Measurements from ENCODE around the gene AUTS2.

Gene AUTS2

DNA sequence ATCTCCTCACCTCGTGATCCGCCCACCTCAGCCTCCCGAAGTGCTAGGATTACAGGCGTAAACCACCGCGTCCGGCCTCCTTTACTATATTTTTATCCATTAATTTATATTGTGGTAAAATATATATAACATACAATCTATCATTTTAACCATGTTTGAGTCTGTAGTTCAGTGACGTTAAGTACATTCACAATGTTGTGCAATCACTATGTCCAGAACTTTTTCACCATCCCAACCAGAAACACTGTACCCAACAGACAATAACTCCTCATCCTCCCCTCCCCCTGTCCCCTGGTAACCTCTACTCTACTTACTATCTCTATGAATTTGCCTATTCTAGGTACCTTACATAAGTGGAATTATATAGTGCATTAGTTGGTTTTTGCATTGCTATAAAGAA, 1236.1 kb downstream of the AUTS2 start:
- TF ChIP-seq, protein P1, sequence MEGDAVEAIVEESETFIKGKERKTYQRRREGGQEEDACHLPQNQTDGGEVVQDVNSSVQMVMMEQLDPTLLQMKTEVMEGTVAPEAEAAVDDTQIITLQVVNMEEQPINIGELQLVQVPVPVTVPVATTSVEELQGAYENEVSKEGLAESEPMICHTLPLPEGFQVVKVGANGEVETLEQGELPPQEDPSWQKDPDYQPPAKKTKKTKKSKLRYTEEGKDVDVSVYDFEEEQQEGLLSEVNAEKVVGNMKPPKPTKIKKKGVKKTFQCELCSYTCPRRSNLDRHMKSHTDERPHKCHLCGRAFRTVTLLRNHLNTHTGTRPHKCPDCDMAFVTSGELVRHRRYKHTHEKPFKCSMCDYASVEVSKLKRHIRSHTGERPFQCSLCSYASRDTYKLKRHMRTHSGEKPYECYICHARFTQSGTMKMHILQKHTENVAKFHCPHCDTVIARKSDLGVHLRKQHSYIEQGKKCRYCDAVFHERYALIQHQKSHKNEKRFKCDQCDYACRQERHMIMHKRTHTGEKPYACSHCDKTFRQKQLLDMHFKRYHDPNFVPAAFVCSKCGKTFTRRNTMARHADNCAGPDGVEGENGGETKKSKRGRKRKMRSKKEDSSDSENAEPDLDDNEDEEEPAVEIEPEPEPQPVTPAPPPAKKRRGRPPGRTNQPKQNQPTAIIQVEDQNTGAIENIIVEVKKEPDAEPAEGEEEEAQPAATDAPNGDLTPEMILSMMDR (conservative IDR thresholded peaks at IDR 0.05; ENCODE audit: low read length), result no peak
- H3K4me3 ChIP-seq (ENCODE audit: low read length), result no peak overlapping the region
- no peak for DNase-seq (ENCODE audit: low read depth)

DNA sequence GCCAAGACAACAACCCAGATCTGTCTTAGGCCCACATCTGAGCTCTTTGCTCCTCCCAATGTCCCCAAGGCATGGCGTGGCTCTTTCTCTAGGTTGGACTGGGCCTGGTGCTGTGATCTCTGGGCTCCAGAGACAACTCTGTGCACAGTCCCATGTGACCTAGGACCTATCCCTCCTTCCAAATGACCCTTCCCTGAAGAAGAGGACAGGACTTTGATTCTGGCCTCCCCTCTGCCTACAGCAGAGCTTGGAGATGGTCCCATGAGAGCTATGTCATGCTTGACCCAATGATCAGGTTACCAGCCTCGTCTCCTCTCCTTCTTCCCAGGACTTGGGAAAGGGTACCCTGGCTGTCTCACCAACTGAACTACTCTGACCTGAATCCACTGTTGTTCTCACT, 1237.4 kb downstream of the AUTS2 start:
- TF ChIP-seq, protein P1 (conservative IDR thresholded peaks at IDR 0.05; ENCODE audit: low read length), result no peak
- no peak for DNase-seq (ENCODE audit: low read depth)
- no peak overlapping the region for H3K4me3 ChIP-seq (ENCODE audit: low read length)

DNA sequence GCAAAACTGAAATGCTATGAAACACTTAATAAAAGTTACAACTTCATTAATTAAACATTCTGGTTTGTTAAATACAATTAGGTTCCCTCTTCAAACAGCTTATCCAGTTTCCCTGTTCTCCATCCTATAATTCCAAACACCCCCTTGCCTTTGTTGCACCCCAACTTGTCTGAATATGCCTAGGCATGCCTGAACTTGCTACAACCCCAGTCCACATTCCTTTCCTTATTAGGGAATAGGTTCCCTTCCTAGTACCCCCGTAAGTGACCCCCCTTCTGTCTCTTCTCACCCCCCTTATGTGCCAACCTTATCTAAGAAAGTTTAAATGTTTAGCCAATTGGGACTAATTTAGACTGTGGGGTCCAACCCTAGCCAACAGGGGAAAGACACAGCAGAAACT, 1238.0 kb downstream of the AUTS2 start:
- DNase-seq (ENCODE audit: low read depth), result no peak
- H3K4me3 ChIP-seq (ENCODE audit: low read length), result no peak overlapping the region
- TF ChIP-seq, protein P1 (conservative IDR thresholded peaks at IDR 0.05; ENCODE audit: low read length), result no peak

DNA sequence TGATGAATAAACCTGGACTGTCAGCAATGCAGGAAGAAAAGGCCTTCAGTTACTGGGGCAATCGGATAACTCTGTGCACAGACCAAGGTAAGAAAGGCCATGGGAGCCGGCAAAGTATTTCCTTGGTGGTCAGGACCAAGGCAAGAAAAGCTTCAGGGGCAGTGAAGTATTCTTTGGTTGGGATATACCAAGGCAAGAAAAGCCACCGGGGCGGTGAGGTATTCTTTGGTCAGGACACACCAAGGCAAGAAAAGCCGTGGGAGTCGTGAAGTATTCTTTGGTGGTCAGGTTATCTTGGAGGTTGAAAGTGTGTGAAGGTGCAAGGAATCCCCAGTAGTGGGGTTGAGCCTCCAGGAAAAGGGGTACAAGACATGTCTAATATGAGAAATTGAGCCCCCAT, 1238.7 kb downstream of the AUTS2 start:
- TF ChIP-seq, protein P1 (conservative IDR thresholded peaks at IDR 0.05; ENCODE audit: low read length), result no peak
- no peak for DNase-seq (ENCODE audit: low read depth)
- H3K4me3 ChIP-seq (ENCODE audit: low read length), result no peak overlapping the region

DNA sequence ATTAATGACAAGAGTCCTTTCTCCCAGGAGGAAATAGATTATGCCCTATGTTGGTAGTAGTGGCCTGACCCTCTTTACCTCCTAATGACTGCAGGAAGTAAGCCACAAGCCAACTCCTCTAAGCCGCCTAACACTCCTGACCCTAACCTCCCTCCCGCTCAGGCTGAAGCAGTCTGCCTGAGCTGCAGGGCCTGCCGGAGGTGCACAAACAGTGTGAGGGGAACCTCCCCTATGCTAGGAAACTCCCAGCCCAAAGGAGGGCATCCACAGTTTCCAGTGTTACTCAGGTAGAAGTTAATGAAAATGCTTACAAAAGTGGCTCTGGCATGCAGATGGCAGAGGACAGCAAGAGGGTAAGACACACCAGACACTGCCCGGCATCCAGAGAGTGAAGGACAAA, 1239.3 kb downstream of the AUTS2 start:
- TF ChIP-seq, protein P1 (conservative IDR thresholded peaks at IDR 0.05; ENCODE audit: low read length), result no peak
- no peak for DNase-seq (ENCODE audit: low read depth)

DNA sequence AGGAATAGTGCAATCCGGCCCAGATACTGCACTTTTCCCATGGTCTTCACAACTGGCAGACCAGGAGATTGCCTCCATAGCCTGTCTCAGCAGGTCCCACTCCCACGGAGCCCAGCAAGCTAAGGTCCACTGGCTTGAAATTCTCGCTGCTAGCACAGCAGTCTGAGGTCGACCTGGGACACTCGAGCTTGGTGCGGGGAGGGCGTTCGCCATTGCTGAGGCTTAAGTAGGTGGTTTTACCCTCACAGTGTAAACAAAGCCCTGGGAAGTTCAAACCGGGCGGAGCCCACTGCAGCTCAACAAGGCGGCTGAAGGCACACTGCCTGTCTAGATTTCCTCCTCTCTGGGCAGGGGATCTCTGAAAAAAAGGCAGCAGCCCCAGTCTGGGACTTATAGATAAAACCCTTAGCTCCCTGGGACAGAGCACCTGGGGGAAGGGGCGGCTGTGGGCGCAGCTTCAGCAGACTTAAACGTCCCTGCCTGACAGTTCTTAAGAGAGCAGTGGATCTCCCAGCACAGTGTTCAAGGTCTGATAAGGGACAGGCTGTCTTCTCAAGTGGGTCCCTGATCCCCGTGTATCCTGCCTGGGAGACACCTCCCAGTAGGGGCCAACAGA, 1240.1 kb downstream of the AUTS2 start:
- TF ChIP-seq, protein P1 (conservative IDR thresholded peaks at IDR 0.05; ENCODE audit: low read length), result no peak
- no peak for DNase-seq (ENCODE audit: low read depth)
- no peak overlapping the region for H3K4me3 ChIP-seq (ENCODE audit: low read length)

More for the DNA sequence above, 1239.3 kb downstream of the AUTS2 start:
- H3K4me3 ChIP-seq (ENCODE audit: low read length), result no peak overlapping the region

Data from AG10803 (cell line).